ENCODE measurements around the gene SEH1L. TPM values are rescaled to one million over a fixed set of nuclear protein-coding genes. Genes with fewer than 3 reads are reported as not detected.

SEH1L gene
- total RNA-seq, 1 donor from 2014 or later: 37.5 TPM

- H3K4me1 Mint-ChIP-seq (ENCODE audit: low read depth): peaks cover 12% of the 10 kb centered on the region
- H3K36me3 Mint-ChIP-seq (ENCODE audit: low read depth): no peaks in the 10 kb centered on the region
- peak overlapping the region; percentile 97 for H3K4me3 Mint-ChIP-seq (ENCODE audit: unreplicated experiment)
- DNase-seq (ENCODE audit: low spot score): no peak
- no peaks in the 10 kb centered on the region for H3K9me3 Mint-ChIP-seq (ENCODE audit: low read depth)
- TF ChIP-seq CTCF (IDR thresholded peaks at IDR 0.05): no peak
- H3K27me3 Mint-ChIP-seq (ENCODE audit: low read depth): no peaks in the 10 kb centered on the region
- H3K27ac Mint-ChIP-seq (ENCODE audit: unreplicated experiment): peak overlapping the region; percentile 98
These were observed 42.8 kb downstream of the SEH1L start for GRCh38 chr18:12990641-12990966.

GRCh38 chr18:12990967-12991820, 43.4 kb downstream of the SEH1L start, which contains the start of gene CEP192:
TSS of gene CEP192 (plus strand) at chr18:12991362. CDS start at chr18:12999425, 8,063 bp downstream.
- no peaks in the 10 kb centered on the region for H3K9me3 Mint-ChIP-seq (ENCODE audit: low read depth)
- H3K27me3 Mint-ChIP-seq (ENCODE audit: low read depth): no peaks in the 10 kb centered on the region
- peaks cover 12% of the 10 kb centered on the region for H3K4me1 Mint-ChIP-seq (ENCODE audit: low read depth)
- peak within 1 kb of the TSS; percentile 97 for H3K4me3 Mint-ChIP-seq (ENCODE audit: unreplicated experiment)
- H3K36me3 Mint-ChIP-seq (ENCODE audit: low read depth): no peaks in the 10 kb centered on the region
- DNase-seq (ENCODE audit: low spot score): peak; percentile 99
- peak within 1 kb of the TSS; percentile 98 for H3K27ac Mint-ChIP-seq (ENCODE audit: unreplicated experiment)
- peak; percentile 59 for TF ChIP-seq CTCF (IDR thresholded peaks at IDR 0.05)

- no peak for TF ChIP-seq CTCF (IDR thresholded peaks at IDR 0.05)
- Mint-ChIP-seq H3K4me1 (ENCODE audit: low read depth) (peaks cover 12% of the 10 kb centered on the region), H3K4me3 (ENCODE audit: unreplicated experiment) (peak overlapping the region; percentile 97), H3K27me3 (ENCODE audit: low read depth) (no peaks in the 10 kb centered on the region), H3K9me3 (ENCODE audit: low read depth) (no peaks in the 10 kb centered on the region), H3K27ac (ENCODE audit: unreplicated experiment) (peak overlapping the region; percentile 98), H3K36me3 (ENCODE audit: low read depth) (no peaks in the 10 kb centered on the region)
- DNase-seq (ENCODE audit: low spot score): no peak
These were observed 44.0 kb downstream of the SEH1L start for GRCh38 chr18:12991821-12992179.

GRCh38 chr18:12993439-12993838, 45.6 kb downstream of the SEH1L start:
- H3K27ac Mint-ChIP-seq (ENCODE audit: unreplicated experiment): no peak overlapping the region
- no peak for TF ChIP-seq CTCF (IDR thresholded peaks at IDR 0.05)

DNA sequence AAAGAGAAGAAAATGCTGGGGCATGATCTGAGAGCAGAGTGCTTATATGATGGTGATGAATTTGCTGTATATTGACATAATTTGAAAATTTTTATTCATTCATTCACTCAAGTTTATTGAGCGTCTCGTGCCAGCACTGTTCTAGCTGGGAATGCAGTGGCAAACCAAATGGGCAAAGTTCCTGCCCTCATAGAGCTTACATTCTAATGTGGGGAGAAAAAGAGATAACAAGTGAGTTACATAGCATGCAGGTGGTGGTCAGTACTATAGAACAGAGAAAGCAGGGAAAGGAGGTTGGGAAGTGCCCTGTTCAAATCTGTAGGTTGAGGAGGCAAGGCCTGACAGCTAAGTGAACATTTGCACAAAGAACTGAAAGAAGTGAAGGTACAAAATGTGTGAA, 47.6 kb downstream of the SEH1L start:
- Mint-ChIP-seq H3K27me3 (ENCODE audit: low read depth) (no peaks in the 10 kb centered on the region), H3K9me3 (ENCODE audit: low read depth) (no peaks in the 10 kb centered on the region), H3K4me1 (ENCODE audit: low read depth) (peaks cover 8% of the 10 kb centered on the region), H3K4me3 (ENCODE audit: unreplicated experiment) (no peak overlapping the region), H3K36me3 (ENCODE audit: low read depth) (no peaks in the 10 kb centered on the region), H3K27ac (ENCODE audit: unreplicated experiment) (no peak overlapping the region)
- no peak for TF ChIP-seq CTCF (IDR thresholded peaks at IDR 0.05)
- no peak for DNase-seq (ENCODE audit: low spot score)

More at GRCh38 chr18:12993439-12993838, 45.6 kb downstream of the SEH1L start:
- H3K4me3 Mint-ChIP-seq (ENCODE audit: unreplicated experiment): no peak overlapping the region
- H3K36me3 Mint-ChIP-seq (ENCODE audit: low read depth): no peaks in the 10 kb centered on the region
- H3K9me3 Mint-ChIP-seq (ENCODE audit: low read depth): no peaks in the 10 kb centered on the region
- H3K27me3 Mint-ChIP-seq (ENCODE audit: low read depth): no peaks in the 10 kb centered on the region
- DNase-seq (ENCODE audit: low spot score): no peak
- H3K4me1 Mint-ChIP-seq (ENCODE audit: low read depth): peaks cover 13% of the 10 kb centered on the region
